CD14-positive monocyte (primary cell): ENCODE measurements around the gene APOBEC4. TPM values are rescaled to one million over a fixed set of nuclear protein-coding genes. Genes with fewer than 3 reads are reported as not detected.

Source experiments
- DNase-seq, 3 donors: peaks; one replicate each; pipeline ENCODE4 v3.0.0-alpha.2; 2011 to 2022
- H2AFZ ChIP-seq: 2 replicates; pipeline ENCODE4 v1.6.0; 2012; ENCODE audit warnings: mild to moderate bottlenecking, low read depth, low read length, inconsistent platforms; ENCODE audit not compliant: insufficient read depth, poor library complexity, severe bottlenecking
- H3K27ac ChIP-seq, 2 donors: 1 replicate in 1 of 2; 2 replicates in 1 of 2; pipeline ENCODE4 v1.5.1; 2012 to 2013; ENCODE audit warnings: low read length in 2 of 2, control low read depth in 1 of 2, inconsistent platforms in 1 of 2, low read depth in 1 of 2, mild to moderate bottlenecking in 1 of 2
- H3K27me3 ChIP-seq, 2 donors: one replicate each; pipeline versions ENCODE4 v1.6.0 to v1.6.1; 2011 to 2013; ENCODE audit warnings: low read length in 2 of 2; ENCODE audit not compliant: control insufficient read depth in 2 of 2, insufficient read depth in 2 of 2
- H3K36me3 ChIP-seq, 2 donors: replicated peaks in 1 of 2; 1 replicate in 1 of 2; 2 replicates in 1 of 2; pipeline versions ENCODE4 v1.5.1 to v1.6.1; 2012 to 2013; ENCODE audit warnings: low read length in 2 of 2, control low read depth in 1 of 2, inconsistent platforms in 1 of 2, mild to moderate bottlenecking in 1 of 2; ENCODE audit not compliant: insufficient read depth in 2 of 2, control insufficient read depth in 1 of 2
- H3K4me1 ChIP-seq, 2 donors: 1 replicate in 1 of 2; 2 replicates in 1 of 2; pipeline versions ENCODE4 v1.5.1 to v1.6.1; 2012 to 2013; ENCODE audit warnings: low read length in 2 of 2, control low read depth in 1 of 2, inconsistent platforms in 1 of 2, mild to moderate bottlenecking in 1 of 2, moderate library complexity in 1 of 2; ENCODE audit not compliant: insufficient read depth in 2 of 2, control insufficient read depth in 1 of 2
- H3K4me2 ChIP-seq: replicated peaks from 2 replicates; pipeline ENCODE3; 2012; ENCODE audit warnings: low read length, moderate library complexity, mild to moderate bottlenecking; ENCODE audit not compliant: poor library complexity, severe bottlenecking; ENCODE audit errors: extremely low read depth
- H3K4me3 ChIP-seq, 3 experiments: fragments of 200-600 bp in 1 of 3; sonication (generic) in 1 of 3; replicated peaks in 1 of 3; 1 replicate in 2 of 3; 2 replicates in 1 of 3; pipeline ENCODE4 v1.5.1; 2011 to 2013; ENCODE audit warnings: low read length in 3 of 3, mild to moderate bottlenecking in 3 of 3, control low read depth in 2 of 3, low read depth in 2 of 3, inconsistent platforms in 1 of 3, moderate library complexity in 1 of 3
- H3K79me2 ChIP-seq: 2 replicates; pipeline ENCODE4 v1.6.0; 2012; ENCODE audit warnings: mild to moderate bottlenecking, control low read depth, inconsistent platforms, low read length, moderate library complexity; ENCODE audit not compliant: insufficient read depth
- H3K9ac ChIP-seq: 2 replicates; pipeline ENCODE4 v1.6.0; 2017; ENCODE audit warnings: low read length, mild to moderate bottlenecking; ENCODE audit not compliant: insufficient read depth, poor library complexity, severe bottlenecking
- H3K9me3 ChIP-seq, 2 donors: replicated peaks in 1 of 2; 1 replicate in 1 of 2; 2 replicates in 1 of 2; pipeline versions ENCODE4 v1.5.1 to v1.6.1; 2012 to 2013; ENCODE audit warnings: low read length in 2 of 2, control low read depth in 1 of 2; ENCODE audit not compliant: control insufficient read depth in 1 of 2, insufficient read depth in 1 of 2
- H4K20me1 ChIP-seq: 2 replicates; pipeline ENCODE4 v1.6.0; 2012; ENCODE audit warnings: mild to moderate bottlenecking, low read length, control low read depth, moderate library complexity; ENCODE audit not compliant: insufficient read depth
- H3K27ac Mint-ChIP-seq, 7 donors: one replicate each; pipeline ENCODE4 v1.8.0; 2020; ENCODE audit warnings: mild to moderate bottlenecking in 7 of 7, mixed read lengths in 7 of 7, moderate library complexity in 6 of 7, inconsistent platforms in 2 of 7
- H3K27me3 Mint-ChIP-seq, 3 donors: one replicate each; pipeline ENCODE4 v1.8.0; 2021 to 2022; ENCODE audit warnings: low read depth in 3 of 3, mild to moderate bottlenecking in 3 of 3, mixed read lengths in 3 of 3, moderate library complexity in 3 of 3, inconsistent platforms in 1 of 3
- H3K36me3 Mint-ChIP-seq, 2 donors: one replicate each; pipeline ENCODE4 v1.8.0; 2020; ENCODE audit warnings: mixed read lengths in 2 of 2, inconsistent platforms in 1 of 2, mild to moderate bottlenecking in 1 of 2
- H3K4me1 Mint-ChIP-seq: one replicate; pipeline ENCODE4 v1.8.0; 2020; ENCODE audit warnings: mild to moderate bottlenecking, mixed read lengths
- H3K4me3 Mint-ChIP-seq, 2 donors: one replicate each; pipeline ENCODE4 v1.8.0; 2020; ENCODE audit warnings: mild to moderate bottlenecking in 2 of 2, mixed read lengths in 2 of 2, moderate library complexity in 1 of 2
- H3K9me3 Mint-ChIP-seq, 7 donors: one replicate each; pipeline ENCODE4 v1.8.0; 2020 to 2022; ENCODE audit warnings: mixed read lengths in 7 of 7, mild to moderate bottlenecking in 6 of 7, moderate library complexity in 6 of 7, inconsistent platforms in 2 of 7
- CTCF ChIP-seq: fragments of 200-600 bp; IDR thresholded peaks from one replicate; pipeline ENCODE4 v1.8.0; 2022; ENCODE audit warnings: antibody characterized with exemption, mild to moderate bottlenecking
- WGBS: methylation state at CpG from one replicate; pipeline ENCODE4 v1.1.5; 2013; ENCODE audit warnings: missing lambda C conversion rate; ENCODE audit not compliant: insufficient coverage; 5-methylcytosine and 5-hydroxymethylcytosine counted together
- intact Hi-C, 2 donors: fragments of 100-400 bp; cut with micrococcal nuclease; formaldehyde crosslinking; loops; one replicate each; pipeline versions ENCODE4 v1.15.0 to v1.15.1; 2023
- polyA plus RNA-seq, 3 donors: library from polyadenylated mRNA; depleted of rRNA in 1 of 3; unstranded in 2 of 3; stranded (reverse) in 1 of 3; fragments of 300-500 nt in 2 of 3; fragments of >200 nt in 1 of 3; fragmentation: Illumina TruSeq in 2 of 3; gene quantifications; 1 replicate in 2 of 3; 2 replicates in 1 of 3; pipeline ENCODE4 v1.2.3, GENCODE V29; 2012 to 2021

The APOBEC4 gene
- polyA plus RNA-seq, 3 donors: not detected

- Mint-ChIP-seq H3K36me3 (peaks cover 7 to 10% of the 10 kb centered on the region in 2 donors), H3K4me1 (peaks cover 51% of the 10 kb centered on the region), H3K27ac (no peak overlapping the region), H3K4me3 (no peak overlapping the region), H3K27me3 (peaks cover 0 to 5% (median 2%) of the 10 kb centered on the region in 3 donors), H3K9me3 (peaks cover 0 to 5% (median 0%) of the 10 kb centered on the region in 7 donors)
- no peak overlapping the region for H3K9ac ChIP-seq
- no peak overlapping the region for H3K4me3 ChIP-seq
- H4K20me1 ChIP-seq: no peaks in the 10 kb centered on the region
- H3K4me1 ChIP-seq: peaks cover 46% of the 10 kb centered on the region in 2 donors
- no peak overlapping the region for H2AFZ ChIP-seq
- peaks cover 26% of the 10 kb centered on the region for H3K79me2 ChIP-seq
- H3K36me3 ChIP-seq: no peaks in the 10 kb centered on the region
- no peak overlapping the region for H3K27ac ChIP-seq
- H3K27me3 ChIP-seq: no peaks in the 10 kb centered on the region
- intact Hi-C loops: loop anchor here in 1 of 2 donors (5.0 kb wide), 1 partner anchor 34 kb away; no protein-coding TSS in a partner anchor
- TF ChIP-seq CTCF: no peak
- no peak overlapping the region for H3K4me2 ChIP-seq
- no CpG with 5 or more reads among the region's 2 CpGs for WGBS
- DNase-seq: no peak
- H3K9me3 ChIP-seq: no peaks in the 10 kb centered on the region
Observed at GRCh38 chr1:183611021-183611420, 42.1 kb downstream of the APOBEC4 start.

- no peak overlapping the region for H3K9ac ChIP-seq
- H3K4me3 ChIP-seq: no peak overlapping the region
- TF ChIP-seq CTCF: no peak
- intact Hi-C loops: loop anchor here in 1 of 2 donors (5.0 kb wide), 1 partner anchor 33 kb away; no protein-coding TSS in a partner anchor
- no peaks in the 10 kb centered on the region for H3K27me3 ChIP-seq
- Mint-ChIP-seq H3K9me3 (peaks cover 0 to 5% (median 0%) of the 10 kb centered on the region in 7 donors), H3K36me3 (peaks cover 7 to 10% of the 10 kb centered on the region in 2 donors), H3K4me1 (peaks cover 57% of the 10 kb centered on the region), H3K27me3 (peaks cover 0 to 5% (median 2%) of the 10 kb centered on the region in 3 donors), H3K27ac (peak overlapping the region; percentile 91 to 99 (median 98)), H3K4me3 (peak overlapping the region in 1 of 2 donors; percentile 26)
- peak overlapping the region; percentile 43 for H2AFZ ChIP-seq
- H3K4me1 ChIP-seq: peaks cover 57 to 58% of the 10 kb centered on the region in 2 donors
- DNase-seq: no peak
- H3K4me2 ChIP-seq: no peak overlapping the region
- no CpG with 5 or more reads among the region's 3 CpGs for whole genome bisulfite sequencing
- H3K36me3 ChIP-seq: no peaks in the 10 kb centered on the region
- H3K79me2 ChIP-seq: peaks cover 29% of the 10 kb centered on the region
- no peaks in the 10 kb centered on the region for H4K20me1 ChIP-seq
- H3K9me3 ChIP-seq: no peaks in the 10 kb centered on the region
- peak overlapping the region; percentile 71 to 98 for H3K27ac ChIP-seq
Observed at GRCh38 chr1:183609759-183610452, 43.2 kb downstream of the APOBEC4 start.
